Lung (tissue), 12 donors: ENCODE measurements around the gene PLEKHG3. TPM values are rescaled to one million over a fixed set of nuclear protein-coding genes. Genes with fewer than 3 reads are reported as not detected.

Experiments used
- ATAC-seq: fragments of 200-7000 bp; cut with Tn5 transposase; one replicate; pipeline ENCODE4 v1.9.1; 2020; ENCODE audit warnings: moderate number of reproducible peaks; ENCODE audit not compliant: insufficient read depth, low FRiP score
- DNase-seq, 3 donors: peaks; one replicate each; pipeline ENCODE4 v3.0.0-alpha.2; 2013 to 2017
- H3K27ac ChIP-seq, 2 donors: one replicate each; pipeline ENCODE4 v1.5.1; 2013; ENCODE audit warnings: mild to moderate bottlenecking in 2 of 2, moderate library complexity in 2 of 2, control low read depth in 1 of 2, inconsistent platforms in 1 of 2, low read depth in 1 of 2, low read length in 1 of 2
- H3K27me3 ChIP-seq, 3 donors: one replicate each; pipeline ENCODE4 v1.5.1; 2013; ENCODE audit warnings: low read length in 2 of 3; ENCODE audit not compliant: control insufficient read depth in 3 of 3, insufficient read depth in 3 of 3
- H3K36me3 ChIP-seq, 4 donors: one replicate each; pipeline ENCODE4 v1.5.1; 2013; ENCODE audit warnings: low read length in 4 of 4, mild to moderate bottlenecking in 1 of 4, moderate library complexity in 1 of 4; ENCODE audit not compliant: control insufficient read depth in 4 of 4, insufficient read depth in 4 of 4
- H3K4me1 ChIP-seq, 5 donors: one replicate each; pipeline ENCODE4 v1.5.1; 2013; ENCODE audit warnings: low read length in 5 of 5, mild to moderate bottlenecking in 2 of 5, moderate library complexity in 1 of 5; ENCODE audit not compliant: control insufficient read depth in 5 of 5, insufficient read depth in 5 of 5
- H3K4me3 ChIP-seq: one replicate; pipeline ENCODE4 v1.5.1; 2013; ENCODE audit warnings: mild to moderate bottlenecking, control low read depth, moderate library complexity
- H3K9ac ChIP-seq, 2 donors: one replicate each; pipeline ENCODE4 v1.5.1; 2013; ENCODE audit warnings: low read length in 2 of 2, control low read depth in 1 of 2; ENCODE audit not compliant: insufficient read depth in 1 of 2
- H3K9me3 ChIP-seq, 4 donors: one replicate each; pipeline ENCODE4 v1.5.1; 2013; ENCODE audit warnings: low read length in 3 of 4, mild to moderate bottlenecking in 1 of 4, moderate library complexity in 1 of 4; ENCODE audit not compliant: control insufficient read depth in 4 of 4, insufficient read depth in 3 of 4
- CTCF ChIP-seq: IDR thresholded peaks from 2 replicates; pipeline ENCODE4 v1.5.1; 2012; ENCODE audit warnings: mild to moderate bottlenecking; ENCODE audit errors: control extremely low read depth, extremely low read depth
- WGBS, 2 donors: extraction: QIAGEN DNeasy Blood & Tissue Kit; methylation state at CpG; one replicate each; pipeline ENCODE4 v1.1.7; 2013; 5-methylcytosine and 5-hydroxymethylcytosine counted together
- polyA plus RNA-seq, 2 donors: library from polyadenylated mRNA; stranded (reverse); fragments of 200-250 nt; gene quantifications; one replicate each; pipeline ENCODE4 v1.2.1, GENCODE V29; 2013
- total RNA-seq, 2 donors: library from RNA; depleted of rRNA in 1 of 2; stranded (reverse); fragments of >200 nt in 1 of 2; gene quantifications; one replicate each; pipeline ENCODE4 v1.2.1, GENCODE V29; 2014 to 2021
- donor health status: control.
- donor health status: control.
- donor health status: Bipolar disorder and iron deficiency.
- donor health status: healthy.
- donor health status: DM: yes; HTN: yes; CAD: no.

PLEKHG3 gene
- total and polyA plus RNA-seq, 4 donors = 11.0 to 43.5 (median 21.5) TPM

DNA sequence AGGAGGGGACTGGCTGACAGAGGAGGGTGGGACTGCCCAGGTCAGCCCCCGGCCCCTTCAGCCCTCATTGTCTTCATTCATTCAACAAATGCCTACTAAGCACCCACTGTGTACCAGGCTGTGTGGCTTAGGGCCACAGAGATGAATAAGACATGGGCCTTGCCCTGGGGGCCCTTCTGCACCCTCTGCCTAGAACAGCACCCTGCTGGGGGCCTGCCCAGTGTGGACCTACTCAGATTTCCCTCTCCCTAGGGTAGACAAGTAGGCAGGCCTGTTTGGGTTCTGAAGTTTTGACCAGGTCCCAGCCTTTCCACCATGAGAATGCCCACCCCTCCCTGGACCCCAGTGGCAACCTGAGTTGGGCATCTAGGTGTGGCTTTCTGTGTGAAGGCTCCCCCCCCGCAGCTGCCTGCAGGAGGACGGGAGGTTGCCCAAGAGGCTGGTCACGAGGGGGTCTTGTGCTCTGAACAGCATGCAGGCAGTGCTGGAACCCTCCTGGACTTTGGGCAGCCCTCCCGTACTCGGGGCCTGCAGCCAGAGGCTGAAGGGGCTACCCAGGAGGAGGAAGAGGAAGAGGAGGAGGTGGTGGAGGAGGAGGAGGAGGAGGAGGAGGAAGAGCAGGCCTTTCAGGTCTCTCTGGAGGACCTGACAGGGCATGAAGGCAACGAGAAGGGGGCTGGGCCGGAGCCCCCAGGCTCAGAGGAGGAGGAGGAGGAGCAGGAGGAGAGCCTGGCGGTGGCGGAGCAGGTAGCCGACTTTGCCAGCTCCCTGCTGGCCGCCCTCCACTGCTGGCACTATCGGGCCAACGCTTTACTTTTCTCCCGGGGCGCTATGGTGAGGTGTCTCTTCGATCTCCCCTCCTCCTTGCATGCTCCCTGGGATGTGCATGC, 33.4 kb downstream of the PLEKHG3 start:
- no peaks in the 10 kb centered on the region for H3K9me3 ChIP-seq
- TF ChIP-seq CTCF = no peak
- WGBS, 2 donors = 88 to 92% methylated on average over 17 of the region's 17 CpGs
- DNase-seq (no peak), ATAC-seq (no peak)
- H3K4me1 ChIP-seq = no peaks in the 10 kb centered on the region
- peaks cover 0 to 41% (median 23%) of the 10 kb centered on the region in 4 donors for H3K36me3 ChIP-seq
- no peaks in the 10 kb centered on the region for H3K27me3 ChIP-seq
- H3K9ac ChIP-seq = no peak overlapping the region
- H3K27ac ChIP-seq = no peak overlapping the region
- no peak overlapping the region for H3K4me3 ChIP-seq

DNA sequence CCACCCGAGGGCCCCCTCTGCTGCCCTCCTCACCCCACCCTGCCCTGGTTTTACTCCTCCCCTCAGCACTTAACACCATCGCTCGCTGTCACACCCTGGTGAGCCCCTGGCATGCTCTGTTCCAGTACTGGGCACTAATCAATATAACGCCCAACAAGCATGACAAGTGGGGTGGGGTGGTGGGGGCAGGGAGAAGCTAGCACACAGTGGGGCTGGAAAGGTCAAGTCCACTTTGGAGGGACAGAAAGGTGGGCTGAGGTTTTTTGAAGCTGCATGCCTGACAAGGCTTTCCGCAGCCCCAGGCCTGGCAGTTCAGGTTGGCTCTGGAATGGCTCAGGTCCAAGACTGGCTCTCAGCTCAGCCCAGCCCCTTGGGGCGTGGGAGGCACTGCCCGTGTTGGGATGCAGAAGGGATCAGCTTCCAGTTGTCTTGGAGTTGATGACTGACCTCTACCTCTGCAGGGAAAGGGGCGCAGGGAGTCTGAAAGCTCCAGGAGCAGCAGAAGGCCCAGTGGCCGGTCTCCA, 34.1 kb downstream of the PLEKHG3 start:
- Histone ChIP-seq H3K4me1 (no peaks in the 10 kb centered on the region), H3K27ac (no peak overlapping the region), H3K9me3 (no peaks in the 10 kb centered on the region), H3K36me3 (peaks cover 0 to 45% (median 25%) of the 10 kb centered on the region in 4 donors), H3K9ac (no peak overlapping the region), H3K4me3 (no peak overlapping the region), H3K27me3 (no peaks in the 10 kb centered on the region)
- WGBS, 2 donors = 88 to 96% methylated on average over 8 to 9 of the region's 9 CpGs
- no peak for ATAC-seq
- TF ChIP-seq CTCF = no peak
- no peak for DNase-seq

DNA sequence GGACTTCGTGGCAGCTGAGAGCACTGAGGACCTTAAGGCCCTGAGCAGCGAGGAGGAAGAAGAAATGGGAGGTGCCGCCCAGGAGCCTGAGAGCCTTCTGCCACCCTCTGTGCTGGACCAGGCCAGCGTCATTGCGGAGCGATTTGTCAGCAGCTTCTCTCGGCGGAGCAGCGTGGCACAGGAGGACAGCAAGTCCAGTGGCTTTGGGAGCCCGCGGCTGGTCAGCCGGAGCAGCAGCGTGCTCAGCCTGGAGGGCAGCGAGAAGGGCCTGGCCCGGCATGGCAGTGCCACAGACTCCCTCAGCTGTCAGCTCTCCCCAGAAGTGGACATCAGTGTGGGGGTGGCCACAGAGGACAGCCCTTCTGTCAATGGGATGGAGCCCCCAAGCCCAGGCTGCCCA, 37.0 kb downstream of the PLEKHG3 start:
- Histone ChIP-seq H3K9ac (no peak overlapping the region), H3K27ac (no peak overlapping the region), H3K27me3 (no peaks in the 10 kb centered on the region), H3K4me3 (no peak overlapping the region), H3K36me3 (peaks cover 0 to 48% (median 19%) of the 10 kb centered on the region in 4 donors), H3K4me1 (peaks cover 0 to 3% (median 0%) of the 10 kb centered on the region in 5 donors), H3K9me3 (no peaks in the 10 kb centered on the region)
- DNase-seq (no peak), ATAC-seq (no peak)
- 95 to 96% methylated on average over 15 of the region's 15 CpGs for WGBS, 2 donors
- TF ChIP-seq CTCF = no peak
